ENCODE measurements around the gene CSPG4.
"Not testable (repeated sequence)": the region's sequence is repeated elsewhere in the genome, so short reads cannot be mapped to it uniquely, and the experiment has no call there.

CSPG4 gene

GRCh38 chr15:75720297-75720696, 7.6 kb upstream of the CSPG4 start:
- no peaks in the 10 kb centered on the region for H3K79me2 ChIP-seq (ENCODE audit: insufficient read depth, low read length)
- H3K9ac ChIP-seq (ENCODE audit: low read length), result no peak overlapping the region
- H3K27ac ChIP-seq (ENCODE audit: low read depth, low read length, poor library complexity, severe bottlenecking), result no peak overlapping the region
- H3K4me1 ChIP-seq (ENCODE audit: insufficient read depth, low read length, severe bottlenecking), result no peaks in the 10 kb centered on the region
- H3F3A ChIP-seq (ENCODE audit: insufficient read depth, low read length), result no peaks in the 10 kb centered on the region
- H3K27me3 ChIP-seq (ENCODE audit: insufficient read depth, low read length), result no peaks in the 10 kb centered on the region
- no peaks in the 10 kb centered on the region for H4K20me1 ChIP-seq (ENCODE audit: insufficient read depth, low read length)
- TF ChIP-seq, protein P1, sequence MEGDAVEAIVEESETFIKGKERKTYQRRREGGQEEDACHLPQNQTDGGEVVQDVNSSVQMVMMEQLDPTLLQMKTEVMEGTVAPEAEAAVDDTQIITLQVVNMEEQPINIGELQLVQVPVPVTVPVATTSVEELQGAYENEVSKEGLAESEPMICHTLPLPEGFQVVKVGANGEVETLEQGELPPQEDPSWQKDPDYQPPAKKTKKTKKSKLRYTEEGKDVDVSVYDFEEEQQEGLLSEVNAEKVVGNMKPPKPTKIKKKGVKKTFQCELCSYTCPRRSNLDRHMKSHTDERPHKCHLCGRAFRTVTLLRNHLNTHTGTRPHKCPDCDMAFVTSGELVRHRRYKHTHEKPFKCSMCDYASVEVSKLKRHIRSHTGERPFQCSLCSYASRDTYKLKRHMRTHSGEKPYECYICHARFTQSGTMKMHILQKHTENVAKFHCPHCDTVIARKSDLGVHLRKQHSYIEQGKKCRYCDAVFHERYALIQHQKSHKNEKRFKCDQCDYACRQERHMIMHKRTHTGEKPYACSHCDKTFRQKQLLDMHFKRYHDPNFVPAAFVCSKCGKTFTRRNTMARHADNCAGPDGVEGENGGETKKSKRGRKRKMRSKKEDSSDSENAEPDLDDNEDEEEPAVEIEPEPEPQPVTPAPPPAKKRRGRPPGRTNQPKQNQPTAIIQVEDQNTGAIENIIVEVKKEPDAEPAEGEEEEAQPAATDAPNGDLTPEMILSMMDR (IDR thresholded peaks at IDR 0.05; ENCODE audit: low read length), result no peak
- no peak for TF ChIP-seq EZH2 (IDR thresholded peaks at IDR 0.05; ENCODE audit: borderline replicate concordance, low read length)
- no peak overlapping the region for H2AFZ ChIP-seq (ENCODE audit: low read length)
- H3K9me3 ChIP-seq (ENCODE audit: low read length), result no peaks in the 10 kb centered on the region
- no peak overlapping the region for H3K4me3 ChIP-seq (ENCODE audit: low read depth, low read length, poor library complexity, severe bottlenecking)
- H3K36me3 ChIP-seq (ENCODE audit: insufficient read depth, low read length), result no peaks in the 10 kb centered on the region
- no peak overlapping the region for H3K4me2 ChIP-seq (ENCODE audit: low read length)
- no peaks in the 10 kb centered on the region for H3K9me2 ChIP-seq (ENCODE audit: low read depth, low read length)

GRCh38 chr15:75718328-75718727, 5.7 kb upstream of the CSPG4 start:
- H3K4me2 ChIP-seq (ENCODE audit: low read length), result no peak overlapping the region

DNA sequence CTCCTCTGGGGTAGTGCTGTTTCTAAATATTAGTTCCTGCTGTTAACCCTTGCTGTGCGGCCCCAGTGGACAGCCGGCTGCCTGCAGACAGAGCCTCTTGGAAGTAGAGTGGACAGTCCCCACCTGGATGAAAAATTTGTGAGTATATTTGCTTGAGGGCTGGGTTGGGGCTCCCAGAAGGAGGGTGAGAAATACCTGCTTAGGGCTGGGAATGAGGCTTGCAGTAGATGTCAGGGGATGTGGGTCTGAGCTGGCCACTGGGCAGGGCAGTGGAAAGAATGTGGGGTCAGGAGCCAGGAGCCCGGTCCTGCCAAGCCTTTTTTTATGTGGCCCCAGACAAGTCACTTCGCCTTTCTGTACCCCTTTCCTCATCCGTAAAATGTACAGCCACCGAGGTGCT, 4.4 kb upstream of the CSPG4 start:
- H4K20me1 ChIP-seq (ENCODE audit: insufficient read depth, low read length); H3K27ac ChIP-seq (ENCODE audit: low read depth, low read length, poor library complexity, severe bottlenecking); H3K9me2 ChIP-seq (ENCODE audit: low read depth, low read length); H3K9ac ChIP-seq (ENCODE audit: low read length); H3K79me2 ChIP-seq (ENCODE audit: insufficient read depth, low read length); H3K4me1 ChIP-seq (ENCODE audit: insufficient read depth, low read length, severe bottlenecking); H2AFZ ChIP-seq (ENCODE audit: low read length); H3K36me3 ChIP-seq (ENCODE audit: insufficient read depth, low read length); H3K4me3 ChIP-seq (ENCODE audit: low read depth, low read length, poor library complexity, severe bottlenecking); H3K27me3 ChIP-seq (ENCODE audit: insufficient read depth, low read length); H3K9me3 ChIP-seq (ENCODE audit: low read length); H3F3A ChIP-seq (ENCODE audit: insufficient read depth, low read length); H3K4me2 ChIP-seq (ENCODE audit: low read length): not testable (repeated sequence)

More at GRCh38 chr15:75718328-75718727, 5.7 kb upstream of the CSPG4 start:
- Histone ChIP-seq H3F3A (ENCODE audit: insufficient read depth, low read length) (no peaks in the 10 kb centered on the region), H3K9me3 (ENCODE audit: low read length) (no peaks in the 10 kb centered on the region), H2AFZ (ENCODE audit: low read length) (no peak overlapping the region), H4K20me1 (ENCODE audit: insufficient read depth, low read length) (no peaks in the 10 kb centered on the region), H3K79me2 (ENCODE audit: insufficient read depth, low read length) (no peaks in the 10 kb centered on the region), H3K9ac (ENCODE audit: low read length) (no peak overlapping the region), H3K4me3 (ENCODE audit: low read depth, low read length, poor library complexity, severe bottlenecking) (no peak overlapping the region), H3K27me3 (ENCODE audit: insufficient read depth, low read length) (no peaks in the 10 kb centered on the region), H3K4me1 (ENCODE audit: insufficient read depth, low read length, severe bottlenecking) (no peaks in the 10 kb centered on the region), H3K36me3 (ENCODE audit: insufficient read depth, low read length) (no peaks in the 10 kb centered on the region), H3K27ac (ENCODE audit: low read depth, low read length, poor library complexity, severe bottlenecking) (no peak overlapping the region), H3K9me2 (ENCODE audit: low read depth, low read length) (no peaks in the 10 kb centered on the region)
- TF ChIP-seq EZH2 (IDR thresholded peaks at IDR 0.05; ENCODE audit: borderline replicate concordance, low read length), result no peak
- TF ChIP-seq, protein P1 (IDR thresholded peaks at IDR 0.05; ENCODE audit: low read length), result no peak

GRCh38 chr15:75716249-75716950, 3.8 kb upstream of the CSPG4 start:
- not testable (repeated sequence) for H3K9ac ChIP-seq (ENCODE audit: low read length); H3K4me2 ChIP-seq (ENCODE audit: low read length); H3K4me1 ChIP-seq (ENCODE audit: insufficient read depth, low read length, severe bottlenecking); H3K9me2 ChIP-seq (ENCODE audit: low read depth, low read length); H3K4me3 ChIP-seq (ENCODE audit: low read depth, low read length, poor library complexity, severe bottlenecking); H3F3A ChIP-seq (ENCODE audit: insufficient read depth, low read length); H4K20me1 ChIP-seq (ENCODE audit: insufficient read depth, low read length); H3K9me3 ChIP-seq (ENCODE audit: low read length); H3K36me3 ChIP-seq (ENCODE audit: insufficient read depth, low read length); H3K27ac ChIP-seq (ENCODE audit: low read depth, low read length, poor library complexity, severe bottlenecking); H3K79me2 ChIP-seq (ENCODE audit: insufficient read depth, low read length); H2AFZ ChIP-seq (ENCODE audit: low read length); H3K27me3 ChIP-seq (ENCODE audit: insufficient read depth, low read length)

GRCh38 chr15:75715312-75715832, 2.7 kb upstream of the CSPG4 start:
- H3K9me3 ChIP-seq (ENCODE audit: low read length); H4K20me1 ChIP-seq (ENCODE audit: insufficient read depth, low read length); H3K4me2 ChIP-seq (ENCODE audit: low read length); H3K9ac ChIP-seq (ENCODE audit: low read length); H3K9me2 ChIP-seq (ENCODE audit: low read depth, low read length); H3F3A ChIP-seq (ENCODE audit: insufficient read depth, low read length); H3K36me3 ChIP-seq (ENCODE audit: insufficient read depth, low read length); H3K4me3 ChIP-seq (ENCODE audit: low read depth, low read length, poor library complexity, severe bottlenecking); H2AFZ ChIP-seq (ENCODE audit: low read length); H3K4me1 ChIP-seq (ENCODE audit: insufficient read depth, low read length, severe bottlenecking); H3K27me3 ChIP-seq (ENCODE audit: insufficient read depth, low read length); H3K27ac ChIP-seq (ENCODE audit: low read depth, low read length, poor library complexity, severe bottlenecking); H3K79me2 ChIP-seq (ENCODE audit: insufficient read depth, low read length): not testable (repeated sequence)

All from OCI-LY1 (cell line).